Coronary artery (tissue), 2 donors: ENCODE results near the gene LONRF2.
A peak's percentile ranks its signal among the peaks of the same experiment; 100 is the strongest.

Source experiments
- DNase-seq: peaks from one replicate; pipeline ENCODE4 v3.0.0-alpha.2; 2017; ENCODE audit warnings: low spot score
- H3K27ac ChIP-seq, 2 donors: fragments of 200-600 bp; sonication (generic); one replicate each; pipeline ENCODE4 v1.5.1; 2016 to 2019
- H3K4me3 ChIP-seq: fragments of 200-600 bp; sonication (generic); 2 replicates; pipeline ENCODE4 v1.5.1; 2016; ENCODE audit warnings: mild to moderate bottlenecking, moderate library complexity
- CTCF ChIP-seq: fragments of 200-600 bp; sonication (generic); IDR thresholded peaks from one replicate; pipeline ENCODE4 v1.5.1; 2019; ENCODE audit warnings: antibody characterized with exemption

Gene LONRF2

GRCh38 chr2:100248044-100248330, 74.3 kb downstream of the LONRF2 start:
- Histone ChIP-seq H3K4me3 (no peak overlapping the region), H3K27ac (no peak overlapping the region)
- DNase-seq, result peak; percentile 9
- no peak for TF ChIP-seq CTCF

- TF ChIP-seq CTCF, result no peak
- Histone ChIP-seq H3K4me3 (no peak overlapping the region), H3K27ac (no peak overlapping the region)
- peak; percentile 60 for DNase-seq
Measured at GRCh38 chr2:100247256-100248043, 74.9 kb downstream of the LONRF2 start.

GRCh38 chr2:100246163-100247145, 75.8 kb downstream of the LONRF2 start:
- Histone ChIP-seq H3K27ac (no peak overlapping the region), H3K4me3 (no peak overlapping the region)
- peak; percentile 53 for DNase-seq
- TF ChIP-seq CTCF, result peak; percentile 13

GRCh38 chr2:100245681-100246080, 76.6 kb downstream of the LONRF2 start:
- H3K4me3 ChIP-seq, result no peak overlapping the region
- no peak for TF ChIP-seq CTCF
- no peak overlapping the region for H3K27ac ChIP-seq
- peak; percentile 50 for DNase-seq

- DNase-seq, result peak; percentile 67
- TF ChIP-seq CTCF, result no peak
- H3K27ac ChIP-seq, result no peak overlapping the region
- no peak overlapping the region for H3K4me3 ChIP-seq
Measured at GRCh38 chr2:100244881-100245605, 77.3 kb downstream of the LONRF2 start.

GRCh38 chr2:100243631-100244030, 78.7 kb downstream of the LONRF2 start:
- no peak overlapping the region for H3K4me3 ChIP-seq
- peak; percentile 4 for DNase-seq
- no peak for TF ChIP-seq CTCF
- H3K27ac ChIP-seq, result no peak overlapping the region
